ENCODE measurements around the gene ZNF699. TPM values are rescaled to one million over a fixed set of nuclear protein-coding genes. Genes with fewer than 3 reads are reported as not detected.

Gene ZNF699
- 3.3 and 11.8 TPM in 2 replicates for total RNA-seq (2014; rRNA removed; shearing (Covaris generic))
- 2.6 and 3.0 TPM in 2 replicates for polyA plus RNA-seq (2016; fragmentation: Nextera tagmentation; extraction: Ambion mirVana)
- long read RNA-seq: 0 reads

DNA sequence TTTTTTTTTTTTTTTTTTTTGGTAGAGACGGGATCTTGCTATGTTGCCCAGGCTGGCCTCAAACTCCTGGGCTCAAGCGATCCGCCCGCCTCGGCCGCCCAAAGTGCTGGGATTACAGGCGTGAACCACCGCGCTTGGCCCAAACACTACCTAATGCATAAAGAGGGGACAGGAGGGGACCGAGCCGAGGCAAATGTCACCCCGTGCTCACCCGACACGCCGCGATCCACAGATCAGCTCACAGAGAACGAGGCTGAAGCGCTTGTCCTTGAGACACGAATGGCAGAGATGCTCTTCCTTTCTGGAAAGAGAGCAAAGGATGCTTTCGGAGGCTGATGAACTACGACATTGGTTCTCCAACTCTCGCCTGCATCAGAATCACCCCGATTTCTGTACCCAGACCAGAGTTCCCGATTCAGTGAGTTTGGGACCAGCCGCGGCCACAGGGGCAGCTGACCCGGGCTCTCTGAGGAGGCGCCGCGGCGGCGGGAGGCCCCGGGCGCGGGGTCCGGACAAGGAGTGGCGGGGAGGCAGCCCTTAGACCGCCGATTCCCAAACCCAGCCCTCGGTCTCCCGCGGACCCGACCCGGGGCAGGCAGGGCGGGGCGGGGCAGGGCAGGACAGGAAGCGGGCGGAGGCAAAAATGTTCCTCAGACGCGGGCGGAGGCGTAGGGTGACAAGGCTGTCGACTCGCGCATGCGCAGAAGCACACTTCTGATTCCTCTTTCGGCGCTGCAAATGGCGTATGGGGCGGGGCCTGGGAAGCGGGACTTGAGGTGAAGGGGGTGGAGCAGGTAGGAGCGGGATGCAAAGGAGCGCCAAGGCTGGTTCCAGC is at the start of gene ZNF699:
ZNF699 (minus strand) TSS at position 700 of the 835 bp plus-strand sequence. CDS start 4,719 bp downstream, outside the sequence.
- no peaks in the 10 kb centered on the region for H3K4me1 ChIP-seq (ENCODE audit: insufficient read depth)
- peak within 1 kb of the TSS; percentile 78 for H3K4me3 ChIP-seq
- peaks cover 4% of the 10 kb centered on the region for H3K79me2 ChIP-seq (replicated peaks; ENCODE audit: insufficient read depth)
- peak within 1 kb of the TSS; percentile 96 for H3K27ac ChIP-seq (ENCODE audit: low read depth)
- peak within 1 kb of the TSS; percentile 100 for H2AFZ ChIP-seq
- Mint-ChIP-seq H3K9me3 (peaks cover 62% of the 10 kb centered on the region), H3K27ac (peak within 1 kb of the TSS; percentile 99), H3K36me3 (ENCODE audit: low read depth) (peaks cover 29% of the 10 kb centered on the region), H3K4me3 (peak within 1 kb of the TSS; percentile 84), H3K27me3 (ENCODE audit: insufficient read depth, low read depth, poor library complexity) (peaks cover 10% of the 10 kb centered on the region), H3K4me1 (no peaks in the 10 kb centered on the region)
- H4K20me1 ChIP-seq (replicated peaks; ENCODE audit: insufficient read depth): no peaks in the 10 kb centered on the region
- ATAC-seq: peak; percentile 95
- H3K27me3 ChIP-seq (ENCODE audit: insufficient read depth): no peaks in the 10 kb centered on the region
- H3F3A ChIP-seq (replicated peaks; ENCODE audit: low read depth): peaks cover 8% of the 10 kb centered on the region; the same call in 1 of the 2 replicates
- peak within 1 kb of the TSS; percentile 75 for H3K4me2 ChIP-seq
- DNase-seq (ENCODE audit: low spot score): peak; percentile 99
- TF ChIP-seq POLR2AphosphoS5 (IDR thresholded peaks at IDR 0.05; ENCODE audit: low read depth): peak; percentile 75
- TF ChIP-seq, protein P1, sequence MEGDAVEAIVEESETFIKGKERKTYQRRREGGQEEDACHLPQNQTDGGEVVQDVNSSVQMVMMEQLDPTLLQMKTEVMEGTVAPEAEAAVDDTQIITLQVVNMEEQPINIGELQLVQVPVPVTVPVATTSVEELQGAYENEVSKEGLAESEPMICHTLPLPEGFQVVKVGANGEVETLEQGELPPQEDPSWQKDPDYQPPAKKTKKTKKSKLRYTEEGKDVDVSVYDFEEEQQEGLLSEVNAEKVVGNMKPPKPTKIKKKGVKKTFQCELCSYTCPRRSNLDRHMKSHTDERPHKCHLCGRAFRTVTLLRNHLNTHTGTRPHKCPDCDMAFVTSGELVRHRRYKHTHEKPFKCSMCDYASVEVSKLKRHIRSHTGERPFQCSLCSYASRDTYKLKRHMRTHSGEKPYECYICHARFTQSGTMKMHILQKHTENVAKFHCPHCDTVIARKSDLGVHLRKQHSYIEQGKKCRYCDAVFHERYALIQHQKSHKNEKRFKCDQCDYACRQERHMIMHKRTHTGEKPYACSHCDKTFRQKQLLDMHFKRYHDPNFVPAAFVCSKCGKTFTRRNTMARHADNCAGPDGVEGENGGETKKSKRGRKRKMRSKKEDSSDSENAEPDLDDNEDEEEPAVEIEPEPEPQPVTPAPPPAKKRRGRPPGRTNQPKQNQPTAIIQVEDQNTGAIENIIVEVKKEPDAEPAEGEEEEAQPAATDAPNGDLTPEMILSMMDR (conservative IDR thresholded peaks at IDR 0.05; ENCODE audit: low read depth in 2 of 2): no peak
- no peak for TF ChIP-seq ZNF331 (CRISPR knock-in tag; IDR thresholded peaks at IDR 0.05; ENCODE audit: low read depth)
- no peaks in the 10 kb centered on the region for H3K9me2 ChIP-seq (ENCODE audit: insufficient read depth)
- H3K36me3 ChIP-seq (ENCODE audit: insufficient read depth): no peaks in the 10 kb centered on the region; the same call in 1 of the 2 replicates

GRCh38 chr19:9354651-9355050 is 45.0 kb upstream of the ZNF699 start:
- no peaks in the 10 kb centered on the region for H3K27me3 ChIP-seq (ENCODE audit: insufficient read depth)
- H3K4me2 ChIP-seq: no peak overlapping the region
- no peaks in the 10 kb centered on the region for H3K4me1 ChIP-seq (ENCODE audit: insufficient read depth)
- no peaks in the 10 kb centered on the region; the same call in 1 of the 2 replicates for H3K9me2 ChIP-seq (ENCODE audit: insufficient read depth)
- no peak for ATAC-seq
- no peaks in the 10 kb centered on the region for H3K4me1 Mint-ChIP-seq
- H2AFZ ChIP-seq: no peak overlapping the region
- no peak overlapping the region for H3K27ac ChIP-seq (ENCODE audit: low read depth)
- H3K27ac Mint-ChIP-seq: no peak overlapping the region
- DNase-seq (ENCODE audit: low spot score): no peak
- H3K4me3 ChIP-seq: no peak overlapping the region
- H4K20me1 ChIP-seq (replicated peaks; ENCODE audit: insufficient read depth): no peaks in the 10 kb centered on the region
- H3K79me2 ChIP-seq (replicated peaks; ENCODE audit: insufficient read depth): no peaks in the 10 kb centered on the region
- no peaks in the 10 kb centered on the region for H3K27me3 Mint-ChIP-seq (ENCODE audit: insufficient read depth, low read depth, poor library complexity)
- no peak overlapping the region for H3K4me3 Mint-ChIP-seq
- no peaks in the 10 kb centered on the region for H3F3A ChIP-seq (replicated peaks; ENCODE audit: low read depth)
- H3K36me3 Mint-ChIP-seq (ENCODE audit: low read depth): peaks cover 72% of the 10 kb centered on the region
- H3K36me3 ChIP-seq (ENCODE audit: insufficient read depth): peaks cover 19% of the 10 kb centered on the region; the same call in 1 of the 2 replicates
- peaks cover 90% of the 10 kb centered on the region for H3K9me3 Mint-ChIP-seq
- no peak for TF ChIP-seq NANOG (IDR thresholded peaks at IDR 0.05; ENCODE audit: borderline replicate concordance)
- TF ChIP-seq, protein P2, sequence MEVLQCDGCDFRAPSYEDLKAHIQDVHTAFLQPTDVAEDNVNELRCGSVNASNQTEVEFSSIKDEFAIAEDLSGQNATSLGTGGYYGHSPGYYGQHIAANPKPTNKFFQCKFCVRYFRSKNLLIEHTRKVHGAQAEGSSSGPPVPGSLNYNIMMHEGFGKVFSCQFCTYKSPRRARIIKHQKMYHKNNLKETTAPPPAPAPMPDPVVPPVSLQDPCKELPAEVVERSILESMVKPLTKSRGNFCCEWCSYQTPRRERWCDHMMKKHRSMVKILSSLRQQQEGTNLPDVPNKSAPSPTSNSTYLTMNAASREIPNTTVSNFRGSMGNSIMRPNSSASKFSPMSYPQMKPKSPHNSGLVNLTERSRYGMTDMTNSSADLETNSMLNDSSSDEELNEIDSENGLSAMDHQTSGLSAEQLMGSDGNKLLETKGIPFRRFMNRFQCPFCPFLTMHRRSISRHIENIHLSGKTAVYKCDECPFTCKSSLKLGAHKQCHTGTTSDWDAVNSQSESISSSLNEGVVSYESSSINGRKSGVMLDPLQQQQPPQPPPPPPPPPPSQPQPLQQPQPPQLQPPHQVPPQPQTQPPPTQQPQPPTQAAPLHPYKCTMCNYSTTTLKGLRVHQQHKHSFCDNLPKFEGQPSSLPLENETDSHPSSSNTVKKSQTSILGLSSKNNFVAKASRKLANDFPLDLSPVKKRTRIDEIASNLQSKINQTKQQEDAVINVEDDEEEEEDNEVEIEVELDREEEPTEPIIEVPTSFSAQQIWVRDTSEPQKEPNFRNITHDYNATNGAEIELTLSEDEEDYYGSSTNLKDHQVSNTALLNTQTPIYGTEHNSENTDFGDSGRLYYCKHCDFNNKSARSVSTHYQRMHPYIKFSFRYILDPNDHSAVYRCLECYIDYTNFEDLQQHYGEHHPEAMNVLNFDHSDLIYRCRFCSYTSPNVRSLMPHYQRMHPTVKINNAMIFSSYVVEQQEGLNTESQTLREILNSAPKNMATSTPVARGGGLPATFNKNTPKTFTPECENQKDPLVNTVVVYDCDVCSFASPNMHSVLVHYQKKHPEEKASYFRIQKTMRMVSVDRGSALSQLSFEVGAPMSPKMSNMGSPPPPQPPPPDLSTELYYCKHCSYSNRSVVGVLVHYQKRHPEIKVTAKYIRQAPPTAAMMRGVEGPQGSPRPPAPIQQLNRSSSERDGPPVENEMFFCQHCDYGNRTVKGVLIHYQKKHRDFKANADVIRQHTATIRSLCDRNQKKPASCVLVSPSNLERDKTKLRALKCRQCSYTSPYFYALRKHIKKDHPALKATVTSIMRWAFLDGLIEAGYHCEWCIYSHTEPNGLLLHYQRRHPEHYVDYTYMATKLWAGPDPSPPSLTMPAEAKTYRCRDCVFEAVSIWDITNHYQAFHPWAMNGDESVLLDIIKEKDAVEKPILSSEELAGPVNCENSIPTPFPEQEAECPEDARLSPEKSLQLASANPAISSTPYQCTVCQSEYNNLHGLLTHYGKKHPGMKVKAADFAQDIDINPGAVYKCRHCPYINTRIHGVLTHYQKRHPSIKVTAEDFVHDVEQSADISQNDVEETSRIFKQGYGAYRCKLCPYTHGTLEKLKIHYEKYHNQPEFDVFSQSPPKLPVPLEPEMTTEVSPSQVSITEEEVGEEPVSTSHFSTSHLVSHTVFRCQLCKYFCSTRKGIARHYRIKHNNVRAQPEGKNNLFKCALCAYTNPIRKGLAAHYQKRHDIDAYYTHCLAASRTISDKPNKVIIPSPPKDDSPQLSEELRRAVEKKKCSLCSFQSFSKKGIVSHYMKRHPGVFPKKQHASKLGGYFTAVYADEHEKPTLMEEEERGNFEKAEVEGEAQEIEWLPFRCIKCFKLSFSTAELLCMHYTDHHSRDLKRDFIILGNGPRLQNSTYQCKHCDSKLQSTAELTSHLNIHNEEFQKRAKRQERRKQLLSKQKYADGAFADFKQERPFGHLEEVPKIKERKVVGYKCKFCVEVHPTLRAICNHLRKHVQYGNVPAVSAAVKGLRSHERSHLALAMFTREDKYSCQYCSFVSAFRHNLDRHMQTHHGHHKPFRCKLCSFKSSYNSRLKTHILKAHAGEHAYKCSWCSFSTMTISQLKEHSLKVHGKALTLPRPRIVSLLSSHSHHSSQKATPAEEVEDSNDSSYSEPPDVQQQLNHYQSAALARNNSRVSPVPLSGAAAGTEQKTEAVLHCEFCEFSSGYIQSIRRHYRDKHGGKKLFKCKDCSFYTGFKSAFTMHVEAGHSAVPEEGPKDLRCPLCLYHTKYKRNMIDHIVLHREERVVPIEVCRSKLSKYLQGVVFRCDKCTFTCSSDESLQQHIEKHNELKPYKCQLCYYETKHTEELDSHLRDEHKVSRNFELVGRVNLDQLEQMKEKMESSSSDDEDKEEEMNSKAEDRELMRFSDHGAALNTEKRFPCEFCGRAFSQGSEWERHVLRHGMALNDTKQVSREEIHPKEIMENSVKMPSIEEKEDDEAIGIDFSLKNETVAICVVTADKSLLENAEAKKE (CRISPR knock-in tag; IDR thresholded peaks at IDR 0.05): no peak
- no peak for TF ChIP-seq ETS1 (IDR thresholded peaks at IDR 0.05)
- TF ChIP-seq POLR2AphosphoS5 (IDR thresholded peaks at IDR 0.05; ENCODE audit: low read depth): no peak
- TF ChIP-seq, protein P1 (conservative IDR thresholded peaks at IDR 0.05; ENCODE audit: low read depth in 2 of 2): no peak
